Hepatocyte (in vitro differentiated cells): ENCODE measurements around the gene TCP11L2.

Experiments used
- EZH2 ChIP-seq: fragments of 200-600 bp; sonication (generic); IDR thresholded peaks from 2 replicates; pipeline ENCODE4 v1.6.1; 2016; ENCODE audit warnings: antibody characterized with exemption, mild to moderate bottlenecking, borderline replicate concordance
- TF ChIP-seq, protein P1 (sequence below): fragments of 200-600 bp; sonication (generic); IDR thresholded peaks from 2 replicates; pipeline ENCODE4 v1.5.1; 2016; ENCODE audit warnings: antibody characterized with exemption, mild to moderate bottlenecking; ENCODE audit not compliant: poor library complexity

DNA sequence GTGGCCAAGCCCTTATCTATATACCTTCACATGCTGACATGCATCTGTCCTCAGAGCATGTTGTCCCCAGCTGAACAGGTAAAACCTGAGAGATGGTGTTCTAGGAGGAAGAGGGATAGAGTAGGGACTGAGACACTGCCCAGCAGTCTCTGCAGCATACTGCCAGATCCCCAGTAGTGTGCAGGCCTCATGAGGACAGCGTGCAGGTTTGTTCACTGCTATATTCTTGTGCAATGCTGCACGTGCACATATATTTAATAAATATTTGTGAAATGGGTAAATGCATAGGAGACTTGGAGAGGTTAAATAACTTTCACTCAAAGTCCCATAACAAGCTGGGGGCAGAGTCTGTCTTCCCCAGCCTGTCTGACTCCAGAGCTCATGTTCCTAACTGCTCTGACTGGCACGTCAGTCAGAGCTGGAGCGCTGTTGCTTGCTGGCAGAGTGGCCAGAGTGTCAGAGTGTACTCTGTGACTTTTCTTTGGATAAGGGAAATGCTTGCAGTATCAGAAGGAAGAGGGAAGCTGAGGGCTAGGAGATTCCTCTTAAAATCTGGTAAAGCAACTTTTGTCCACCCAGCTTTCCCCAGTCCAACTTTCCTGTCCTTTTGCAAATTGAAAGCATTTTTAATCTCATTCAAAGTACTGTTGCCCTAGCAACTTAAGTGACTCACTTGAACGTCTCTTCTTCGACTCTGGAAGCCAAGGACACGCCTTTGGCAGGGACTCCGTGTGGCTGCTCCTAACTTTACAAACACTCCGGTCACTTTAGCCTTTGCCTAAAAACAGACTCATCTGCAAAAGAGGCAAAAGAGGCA lies 40.1 kb downstream of the TCP11L2 start:
- TF ChIP-seq, protein P1, sequence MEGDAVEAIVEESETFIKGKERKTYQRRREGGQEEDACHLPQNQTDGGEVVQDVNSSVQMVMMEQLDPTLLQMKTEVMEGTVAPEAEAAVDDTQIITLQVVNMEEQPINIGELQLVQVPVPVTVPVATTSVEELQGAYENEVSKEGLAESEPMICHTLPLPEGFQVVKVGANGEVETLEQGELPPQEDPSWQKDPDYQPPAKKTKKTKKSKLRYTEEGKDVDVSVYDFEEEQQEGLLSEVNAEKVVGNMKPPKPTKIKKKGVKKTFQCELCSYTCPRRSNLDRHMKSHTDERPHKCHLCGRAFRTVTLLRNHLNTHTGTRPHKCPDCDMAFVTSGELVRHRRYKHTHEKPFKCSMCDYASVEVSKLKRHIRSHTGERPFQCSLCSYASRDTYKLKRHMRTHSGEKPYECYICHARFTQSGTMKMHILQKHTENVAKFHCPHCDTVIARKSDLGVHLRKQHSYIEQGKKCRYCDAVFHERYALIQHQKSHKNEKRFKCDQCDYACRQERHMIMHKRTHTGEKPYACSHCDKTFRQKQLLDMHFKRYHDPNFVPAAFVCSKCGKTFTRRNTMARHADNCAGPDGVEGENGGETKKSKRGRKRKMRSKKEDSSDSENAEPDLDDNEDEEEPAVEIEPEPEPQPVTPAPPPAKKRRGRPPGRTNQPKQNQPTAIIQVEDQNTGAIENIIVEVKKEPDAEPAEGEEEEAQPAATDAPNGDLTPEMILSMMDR: no peak
- no peak for TF ChIP-seq EZH2
